ENCODE measurements around the gene NLRP8.
"Not testable (repeated sequence)": the region's sequence is repeated elsewhere in the genome, so short reads cannot be mapped to it uniquely, and the experiment has no call there.

The NLRP8 gene

DNA sequence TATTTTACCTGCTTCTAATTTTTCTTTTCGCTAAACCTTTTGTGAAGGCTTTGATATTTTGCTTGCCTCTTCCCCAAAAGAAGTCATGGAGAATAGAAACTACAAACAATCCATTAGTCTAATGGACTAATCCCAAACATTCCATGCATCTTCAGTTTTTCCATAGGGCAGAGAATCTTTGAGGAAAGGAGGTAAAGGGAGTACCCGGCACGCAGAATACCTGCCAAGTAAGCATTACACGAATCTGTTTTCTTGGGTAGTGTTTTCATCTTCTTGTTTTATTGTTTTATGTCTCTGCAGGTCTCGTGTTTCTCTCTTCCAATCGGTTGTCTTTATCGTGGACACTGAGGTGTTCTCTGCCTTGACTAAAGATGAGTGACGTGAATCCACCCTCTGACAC lies at the start of gene NLRP8:
Gene NLRP8, plus strand, starts transcription at position 301 of the 400 bp plus-strand sequence.
- no peak for DNase-seq

- no peak for DNase-seq
Observed at GRCh38 chr19:55898911-55899310, 48.7 kb upstream of the NLRP8 start.

DNA sequence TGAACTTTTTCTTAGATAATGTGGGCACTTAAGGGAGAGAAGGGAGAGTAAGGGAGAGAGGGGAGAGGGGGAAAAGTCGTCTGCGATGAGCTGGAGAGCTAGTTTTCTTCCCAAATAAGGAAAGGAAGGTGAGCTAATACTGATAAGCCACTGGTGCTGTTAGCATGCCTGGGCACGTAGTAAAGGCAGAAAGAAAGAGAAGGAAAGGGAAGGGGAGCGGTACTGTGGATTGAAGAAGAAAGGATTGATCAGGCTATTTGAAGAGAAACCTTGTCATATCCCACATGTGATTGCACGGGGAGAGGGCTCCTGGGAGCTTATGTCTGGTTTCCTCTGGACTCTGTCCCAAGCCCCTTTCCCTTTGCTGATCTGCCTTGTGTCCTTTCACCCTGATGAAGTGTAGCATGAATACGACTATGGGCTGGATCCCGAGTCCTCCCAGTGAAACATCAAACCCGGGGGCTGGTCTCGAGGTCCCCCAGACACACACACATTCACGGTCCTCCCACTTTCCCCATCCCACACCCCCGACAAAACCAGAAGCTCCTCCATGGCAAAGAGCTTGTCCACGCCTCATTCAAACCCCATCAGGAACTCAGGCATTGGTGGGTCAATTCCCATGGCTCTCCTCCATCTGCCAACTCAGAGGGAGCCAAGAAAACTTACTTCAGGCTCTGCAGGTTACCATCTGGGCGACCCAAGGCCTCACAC lies 46.1 kb upstream of the NLRP8 start:
- DNase-seq: no peak

DNA sequence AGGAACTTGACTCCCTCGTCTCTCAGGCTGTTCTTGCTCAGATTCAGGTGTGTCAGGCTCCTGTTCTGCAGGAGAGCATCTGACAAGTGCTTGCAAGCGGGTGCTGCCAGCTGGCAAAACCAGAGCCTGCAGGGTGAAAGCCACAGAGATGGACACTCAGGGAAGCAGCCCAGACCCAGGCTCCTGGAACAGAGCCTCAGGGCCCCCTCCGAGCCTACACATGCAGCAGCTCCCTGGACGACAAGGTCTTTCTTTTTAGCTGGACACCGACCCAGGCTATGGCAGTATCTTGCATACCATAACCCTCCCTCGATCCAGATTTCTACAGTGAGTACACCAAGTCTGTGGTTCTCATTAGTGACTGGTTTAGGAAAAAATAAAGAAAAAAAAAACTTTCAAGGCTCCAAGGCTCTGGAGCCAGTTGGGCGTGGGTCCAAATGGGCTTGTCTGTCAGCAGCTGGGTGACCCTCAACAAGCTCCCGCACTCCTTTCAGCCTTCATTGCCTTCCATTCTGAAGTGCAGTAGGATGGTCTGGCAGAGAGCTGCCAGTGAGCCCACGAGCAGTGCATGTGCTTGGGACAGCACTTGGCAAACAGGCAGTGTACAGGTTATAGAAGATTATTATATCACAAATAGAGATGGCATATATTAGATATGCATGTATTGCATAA lies 45.4 kb upstream of the NLRP8 start:
- DNase-seq: no peak

- DNase-seq: no peak
Observed at GRCh38 chr19:55907286-55907685, 40.3 kb upstream of the NLRP8 start.

GRCh38 chr19:55907746-55908145 lies 39.9 kb upstream of the NLRP8 start:
- no peak for DNase-seq

DNA sequence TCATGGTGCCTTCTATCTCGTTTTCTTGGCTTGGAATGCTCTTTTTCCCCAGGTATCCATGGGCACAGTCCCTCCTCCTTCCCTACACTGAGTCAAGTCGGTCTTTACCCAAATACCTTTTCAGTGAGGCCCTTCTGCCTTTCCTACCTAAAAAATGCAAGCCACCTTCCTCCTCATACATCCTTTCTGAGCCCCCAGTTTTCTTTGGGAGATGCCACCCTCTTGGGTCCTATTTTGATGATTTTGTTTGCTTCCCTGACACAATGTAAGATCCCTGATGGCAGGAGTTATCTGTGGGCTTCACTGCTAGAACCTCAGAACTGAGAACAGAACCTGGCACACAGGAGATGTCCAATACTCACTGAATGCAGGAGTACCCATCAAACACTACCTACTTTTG lies 37.8 kb upstream of the NLRP8 start:
- DNase-seq: no peak

GRCh38 chr19:55912916-55913315 lies 34.7 kb upstream of the NLRP8 start:
- no peak for DNase-seq

GRCh38 chr19:55913643-55914268 lies 33.9 kb upstream of the NLRP8 start:
- DNase-seq: no peak

DNA sequence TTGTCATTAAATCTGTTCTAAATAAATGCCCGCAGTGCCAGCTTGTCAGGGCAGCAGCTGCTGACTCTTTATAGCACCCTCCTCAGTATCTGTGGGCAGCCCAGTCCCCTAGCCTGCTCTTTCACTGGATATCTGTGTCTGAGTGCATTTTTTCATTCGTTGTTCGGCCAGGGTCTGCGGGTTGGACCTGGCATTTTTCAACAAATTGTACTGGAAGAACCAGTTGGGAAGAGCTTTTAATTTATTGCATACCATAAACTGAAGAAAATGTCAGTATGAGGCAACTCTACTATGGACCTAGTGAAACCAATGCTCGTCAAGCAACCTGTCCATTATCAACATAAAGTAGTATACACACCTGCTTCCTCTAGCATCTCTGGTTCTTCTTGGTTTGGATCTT lies 24.1 kb upstream of the NLRP8 start:
- DNase-seq: no peak

- no peak for DNase-seq
Observed at GRCh38 chr19:55927991-55928390, 19.6 kb upstream of the NLRP8 start.

- DNase-seq: not testable (repeated sequence)
Observed at GRCh38 chr19:55929258-55929657, 18.4 kb upstream of the NLRP8 start.

DNA sequence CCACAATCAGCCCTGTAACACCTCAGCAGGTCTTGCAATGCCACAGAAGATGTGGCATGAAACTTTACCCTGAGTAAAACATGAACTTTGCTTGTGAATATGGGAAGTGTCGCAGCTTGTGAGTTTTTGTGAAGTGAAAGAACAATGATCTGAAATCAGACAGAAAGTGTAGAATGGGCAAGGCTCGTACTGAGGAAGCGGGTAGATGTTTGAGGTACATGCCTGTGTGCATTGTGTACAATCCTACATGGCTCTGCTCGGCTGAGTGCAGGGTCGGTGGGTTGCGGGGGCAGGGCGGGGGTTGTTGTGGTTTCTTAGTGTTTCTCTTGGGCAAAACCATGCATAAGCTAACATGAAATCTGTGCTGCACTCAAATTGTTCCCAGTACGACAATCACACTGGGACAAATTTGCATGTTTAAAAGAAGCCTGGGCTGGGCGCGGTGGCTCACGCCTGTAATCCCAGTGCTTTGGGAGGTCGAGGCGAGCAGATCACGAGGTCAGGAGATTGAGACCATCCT lies 16.6 kb upstream of the NLRP8 start:
- no peak for DNase-seq

DNA sequence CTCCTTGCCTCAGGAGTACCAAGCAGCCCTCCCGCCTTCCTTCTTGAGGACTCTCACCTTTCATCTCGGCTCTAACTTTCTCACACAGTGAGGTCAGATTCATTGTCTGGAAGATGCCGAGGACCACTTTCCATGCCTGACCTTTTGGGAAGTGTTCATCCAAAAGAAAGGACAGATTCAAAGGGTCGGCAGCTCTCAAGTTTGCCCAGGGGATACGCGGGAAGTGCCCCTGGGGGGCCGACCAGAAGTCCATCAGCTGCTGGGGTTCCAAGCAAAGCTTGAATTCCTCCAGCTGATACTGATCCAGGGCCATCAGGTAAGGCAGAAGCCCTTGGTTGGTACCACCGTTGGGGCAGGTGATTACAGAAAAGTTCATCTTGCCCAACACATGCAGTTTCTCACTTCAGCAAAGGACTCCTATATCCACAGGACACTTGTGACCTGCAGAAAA lies 15.7 kb upstream of the NLRP8 start, which contains the start of gene NLRP13:
Gene NLRP13, minus strand, starts transcription at position 401 of the 451 bp plus-strand sequence. Its CDS starts 25 bp downstream, at position 376.
- no peak for DNase-seq

GRCh38 chr19:55935206-55935605 lies 12.4 kb upstream of the NLRP8 start:
- no peak for DNase-seq

GRCh38 chr19:55939206-55939605 lies 8.4 kb upstream of the NLRP8 start:
- DNase-seq: no peak

DNA sequence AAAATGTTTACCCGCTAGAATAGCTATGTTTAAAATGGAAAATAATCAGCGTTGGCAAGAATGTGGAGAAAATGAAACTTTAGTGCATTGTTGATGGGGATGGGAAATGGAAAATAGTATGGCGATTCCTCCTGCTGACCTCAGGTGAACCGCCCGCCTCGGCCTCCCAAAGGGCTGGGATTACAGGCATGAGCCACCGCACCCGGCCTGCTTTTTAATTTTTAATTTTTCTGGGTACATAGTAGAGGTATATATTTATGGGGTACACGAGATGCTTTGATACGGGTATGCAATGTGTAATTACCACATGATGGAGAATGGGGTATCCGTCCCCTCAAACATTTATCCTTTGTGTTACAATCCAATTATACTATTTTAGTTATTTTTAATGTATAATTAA lies 7.3 kb upstream of the NLRP8 start:
- DNase-seq: no peak

GRCh38 chr19:55950566-55950965 lies 2.9 kb downstream of the NLRP8 start:
- not testable (repeated sequence) for DNase-seq

DNA sequence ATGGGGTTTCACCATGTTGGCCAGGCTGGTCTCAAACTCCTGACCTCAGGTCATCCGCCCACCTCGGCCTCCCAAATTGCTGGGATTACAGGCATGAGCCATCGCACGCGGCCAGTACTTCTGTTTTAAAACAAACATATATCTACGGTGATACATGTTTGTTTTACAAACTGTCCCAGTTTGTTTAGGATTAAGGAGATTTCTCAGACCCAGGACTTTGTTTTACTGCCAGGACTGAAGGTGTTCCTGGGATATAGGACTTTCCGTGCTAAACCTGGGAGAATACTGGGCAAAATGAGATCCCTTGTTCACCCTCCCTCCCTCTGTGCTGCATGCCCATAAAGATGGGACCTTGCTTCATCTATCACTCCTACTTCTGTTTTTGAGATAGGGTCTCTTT lies 8.8 kb downstream of the NLRP8 start:
- DNase-seq: no peak

GRCh38 chr19:55958356-55958755 lies 10.7 kb downstream of the NLRP8 start:
- no peak for DNase-seq

DNA sequence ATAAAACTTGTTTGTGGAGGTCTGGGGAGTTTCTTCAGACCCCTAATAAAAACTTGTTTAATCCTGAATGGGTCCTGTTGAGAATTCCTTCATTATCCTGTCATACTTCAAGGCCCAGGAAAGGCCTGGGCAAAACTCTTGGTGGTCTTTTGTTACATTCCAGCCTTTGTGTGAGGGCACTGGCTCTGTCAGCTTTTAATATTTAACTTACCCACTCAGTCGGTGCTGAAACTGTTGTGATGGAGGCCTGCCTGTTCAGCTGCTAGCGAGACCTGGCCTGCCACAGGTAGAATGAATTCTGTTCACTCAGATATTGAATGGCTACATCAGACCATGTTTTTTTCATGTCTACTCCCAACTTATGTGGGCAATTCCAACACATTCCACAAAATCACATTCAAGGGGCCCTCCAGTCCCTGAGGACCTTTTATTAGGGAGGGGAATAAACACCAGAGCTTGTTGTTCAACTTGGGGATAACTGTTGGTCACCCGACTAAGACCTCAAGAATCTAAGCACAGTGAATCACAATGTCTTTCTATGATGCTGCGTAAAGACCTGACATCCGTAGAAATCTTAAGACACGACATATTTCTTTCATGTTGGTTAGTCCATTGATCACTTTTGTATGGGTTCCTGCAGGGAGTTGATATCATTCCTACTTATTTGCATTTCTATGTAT lies 12.5 kb downstream of the NLRP8 start:
- no peak for DNase-seq

DNA sequence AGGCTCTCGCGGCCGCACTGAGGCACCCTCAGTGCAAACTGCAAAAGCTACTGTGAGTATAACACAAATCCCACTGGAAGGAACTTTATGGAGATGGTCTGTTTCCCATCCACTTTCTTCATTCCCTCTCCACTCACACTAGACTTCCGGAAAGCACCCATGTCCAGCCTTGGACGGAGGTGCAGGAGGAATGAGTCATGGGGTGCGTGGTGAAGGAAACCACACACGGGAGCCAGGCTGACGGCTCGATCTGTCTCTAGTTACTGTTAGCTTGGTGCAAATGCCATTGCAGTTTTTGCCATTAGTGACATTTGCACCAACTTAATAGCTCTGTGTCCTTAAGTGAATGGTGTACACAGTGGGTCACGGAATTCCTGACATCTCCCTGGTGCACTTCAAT lies 14.6 kb downstream of the NLRP8 start:
- no peak for DNase-seq

- DNase-seq: no peak
Observed at GRCh38 chr19:55973982-55974381, 26.4 kb downstream of the NLRP8 start.

Measured in activated effector memory CD4-positive, alpha-beta T cell treated with anti-CD3 and anti-CD28 coated beads, Interleukin-2, amount 50 U/mL, for 16 hours (primary cell).